GM12875 (cell line): Measurements from ENCODE around the gene EPGN.

Experiments used
- H3K4me3 ChIP-seq: one replicate; pipeline ENCODE4 v1.5.1; 2011; ENCODE audit warnings: low read depth, low read length, control low read depth
- TF ChIP-seq, protein P1 (sequence below): IDR thresholded peaks from 2 replicates; pipeline ENCODE4 v1.5.1; 2011; ENCODE audit warnings: low read depth, mild to moderate bottlenecking, control low read depth, inconsistent platforms, low read length, moderate library complexity, borderline replicate concordance; ENCODE audit not compliant: insufficient read depth

The EPGN gene

DNA sequence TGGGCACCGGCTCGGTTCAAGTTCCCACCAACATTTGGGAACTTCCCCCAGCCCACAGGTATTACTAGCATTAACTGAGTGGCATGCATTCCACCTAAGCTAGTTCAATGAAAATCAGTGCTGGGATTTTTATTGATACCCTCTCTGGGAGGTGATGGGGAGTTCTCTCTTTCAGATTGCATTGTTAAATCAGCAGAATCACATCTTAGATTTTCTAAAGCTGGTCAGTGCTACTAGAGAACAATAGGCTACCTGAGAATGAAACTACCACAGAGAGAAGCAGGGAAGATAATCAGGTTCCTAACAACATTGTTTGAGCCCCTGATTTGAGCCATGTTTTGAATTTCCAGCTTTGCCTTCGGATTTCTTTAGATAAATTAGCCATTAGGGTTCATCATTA is 16.0 kb downstream of the EPGN start:
- TF ChIP-seq, protein P1, sequence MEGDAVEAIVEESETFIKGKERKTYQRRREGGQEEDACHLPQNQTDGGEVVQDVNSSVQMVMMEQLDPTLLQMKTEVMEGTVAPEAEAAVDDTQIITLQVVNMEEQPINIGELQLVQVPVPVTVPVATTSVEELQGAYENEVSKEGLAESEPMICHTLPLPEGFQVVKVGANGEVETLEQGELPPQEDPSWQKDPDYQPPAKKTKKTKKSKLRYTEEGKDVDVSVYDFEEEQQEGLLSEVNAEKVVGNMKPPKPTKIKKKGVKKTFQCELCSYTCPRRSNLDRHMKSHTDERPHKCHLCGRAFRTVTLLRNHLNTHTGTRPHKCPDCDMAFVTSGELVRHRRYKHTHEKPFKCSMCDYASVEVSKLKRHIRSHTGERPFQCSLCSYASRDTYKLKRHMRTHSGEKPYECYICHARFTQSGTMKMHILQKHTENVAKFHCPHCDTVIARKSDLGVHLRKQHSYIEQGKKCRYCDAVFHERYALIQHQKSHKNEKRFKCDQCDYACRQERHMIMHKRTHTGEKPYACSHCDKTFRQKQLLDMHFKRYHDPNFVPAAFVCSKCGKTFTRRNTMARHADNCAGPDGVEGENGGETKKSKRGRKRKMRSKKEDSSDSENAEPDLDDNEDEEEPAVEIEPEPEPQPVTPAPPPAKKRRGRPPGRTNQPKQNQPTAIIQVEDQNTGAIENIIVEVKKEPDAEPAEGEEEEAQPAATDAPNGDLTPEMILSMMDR, result no peak

DNA sequence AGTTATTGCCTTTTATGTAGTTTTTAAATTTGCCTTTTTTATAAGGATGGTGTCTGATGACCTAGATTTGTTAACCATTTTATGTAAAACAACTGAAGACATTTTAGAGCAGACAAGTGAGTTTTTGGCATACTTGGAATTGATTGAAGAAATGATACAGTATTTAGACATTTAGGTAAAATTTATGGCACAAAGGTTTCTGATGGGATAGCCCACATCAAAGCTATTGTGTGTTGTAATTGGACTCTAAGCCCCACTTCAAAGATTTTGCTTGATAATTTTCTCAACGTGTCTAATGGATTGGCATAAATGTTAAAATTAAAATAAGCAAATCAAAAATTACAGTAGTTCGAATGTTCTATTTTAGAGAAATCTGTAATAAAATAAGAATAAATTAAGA is 17.6 kb downstream of the EPGN start:
- H3K4me3 ChIP-seq, result no peak overlapping the region
- TF ChIP-seq, protein P1, result no peak

More for the DNA sequence above, 16.0 kb downstream of the EPGN start:
- H3K4me3 ChIP-seq, result no peak overlapping the region

DNA sequence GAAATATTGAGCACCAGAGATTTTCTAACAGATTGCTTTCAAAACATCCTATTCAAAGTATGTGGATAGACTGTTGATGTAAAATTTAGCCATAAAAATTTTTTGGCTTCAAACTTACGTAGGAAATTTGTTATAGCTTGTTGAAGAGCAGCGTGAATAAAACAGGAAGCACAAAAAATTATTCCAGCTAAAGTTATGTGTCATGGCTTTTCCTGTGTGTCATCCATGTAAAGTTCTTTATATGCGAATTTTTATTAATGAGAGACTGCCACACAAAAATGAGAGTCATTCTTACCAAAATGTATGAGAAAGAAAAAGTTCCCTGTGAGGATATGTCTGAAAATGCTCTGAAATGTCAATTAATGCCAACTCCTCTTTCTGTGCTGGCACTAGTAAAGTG is 19.5 kb downstream of the EPGN start:
- H3K4me3 ChIP-seq, result no peak overlapping the region
- TF ChIP-seq, protein P1, result no peak

DNA sequence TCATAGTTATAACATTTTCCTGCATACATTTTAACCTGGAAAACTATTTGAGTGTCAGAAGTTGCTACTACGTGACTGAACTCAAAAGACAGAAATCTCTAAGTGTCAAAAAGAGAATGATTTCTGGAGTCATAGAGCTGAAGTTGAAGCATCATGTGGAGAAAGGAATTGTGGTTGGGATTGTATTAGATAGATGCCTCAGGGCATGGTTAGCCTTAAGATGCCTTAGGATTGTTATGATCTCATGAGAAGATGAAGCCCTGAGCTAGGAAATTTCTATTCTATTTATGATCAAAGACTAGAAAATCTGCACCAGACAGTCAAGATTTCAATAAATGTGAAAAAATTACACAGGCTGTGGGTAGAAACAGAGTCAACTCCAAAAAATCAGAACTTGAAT is 20.2 kb downstream of the EPGN start:
- no peak overlapping the region for H3K4me3 ChIP-seq
- TF ChIP-seq, protein P1, result no peak

DNA sequence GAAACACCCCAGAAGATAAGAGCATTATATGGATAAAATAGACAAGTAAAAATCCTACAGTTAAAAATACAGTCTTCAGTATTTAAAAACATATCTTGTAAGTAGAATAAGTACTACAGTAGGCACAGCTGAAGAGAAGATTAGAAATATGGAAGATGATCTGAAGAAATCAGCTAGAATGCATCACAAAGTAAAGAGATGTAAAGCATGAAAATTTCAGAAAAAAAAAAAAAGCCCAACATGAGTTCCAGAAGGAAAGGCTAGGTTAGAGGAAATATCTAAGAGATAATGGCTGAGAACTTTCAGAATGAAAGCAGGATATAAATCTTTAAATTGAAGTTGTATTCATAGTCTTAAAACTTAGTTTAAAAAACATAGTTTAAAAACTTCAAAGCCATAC is 21.0 kb downstream of the EPGN start:
- H3K4me3 ChIP-seq, result no peak overlapping the region
- TF ChIP-seq, protein P1, result no peak

DNA sequence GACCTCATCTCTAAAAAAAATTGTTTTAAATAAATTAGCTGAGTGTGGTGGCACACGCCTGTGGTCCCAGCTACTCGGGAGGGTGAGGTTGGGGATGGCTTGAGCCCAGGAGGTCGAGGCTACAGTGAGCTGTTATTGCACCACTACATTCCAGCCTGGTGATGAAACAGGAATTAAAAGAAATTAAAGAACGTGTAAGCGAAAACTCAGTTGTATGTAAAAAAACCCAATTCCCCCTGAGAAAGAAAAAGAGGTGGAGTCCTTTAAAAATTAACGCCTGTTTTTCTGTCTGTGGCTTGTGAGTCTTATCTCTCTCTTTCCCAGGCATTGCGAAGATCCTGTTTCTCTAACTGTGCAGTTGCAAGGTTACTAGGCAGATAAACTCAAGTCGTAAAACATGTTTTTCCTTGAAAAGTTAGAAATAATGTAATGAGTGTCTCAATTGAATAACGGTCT is 22.1 kb downstream of the EPGN start:
- TF ChIP-seq, protein P1, result no peak
- no peak overlapping the region for H3K4me3 ChIP-seq

DNA sequence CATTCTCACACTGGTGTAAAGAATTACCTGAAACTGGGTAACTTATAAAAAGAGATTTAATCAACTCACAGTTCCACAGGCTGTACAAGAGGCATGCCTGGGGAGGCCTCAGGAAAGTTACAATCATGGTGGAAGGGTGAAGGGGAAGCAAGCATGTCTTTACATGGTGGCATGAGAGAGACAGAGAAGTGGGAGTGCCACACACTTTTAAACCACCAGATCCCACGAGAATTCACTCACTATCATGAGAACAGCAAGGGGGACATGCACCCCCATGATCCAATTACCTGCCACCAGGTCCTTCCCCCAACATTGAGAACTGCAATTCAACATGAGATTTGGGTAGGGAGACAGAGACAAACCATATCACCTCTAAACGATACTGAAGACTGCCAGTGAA is 23.0 kb downstream of the EPGN start:
- no peak overlapping the region for H3K4me3 ChIP-seq
- TF ChIP-seq, protein P1, result no peak
